Loucy (cell line): ENCODE results near the gene WHRN.

ENCODE experiments used
- CTCF ChIP-seq: fragments of 200-600 bp; sonication (generic); conservative IDR thresholded peaks from 2 replicates; pipeline ENCODE4 v1.5.1; 2014; ENCODE audit warnings: mild to moderate bottlenecking, antibody characterized with exemption, low read length
- EZH2phosphoT487 ChIP-seq: fragments of 200-600 bp; IDR thresholded peaks from 2 replicates; pipeline ENCODE4 v1.6.1; 2018; ENCODE audit warnings: antibody characterized with exemption, mild to moderate bottlenecking, moderate library complexity, borderline replicate concordance

GRCh38 chr9:114499528-114499927 is 5.7 kb downstream of the WHRN start:
- no peak for TF ChIP-seq CTCF
- no peak for TF ChIP-seq EZH2phosphoT487
